Endodermal cell (in vitro differentiated cells): ENCODE results near the gene ITGA11. TPM values are rescaled to one million over a fixed set of nuclear protein-coding genes. Genes with fewer than 3 reads are reported as not detected.

Experiments used
- DNase-seq: peaks from one replicate; pipeline ENCODE4 v3.0.0-alpha.2; 2017
- H3K27ac ChIP-seq: 2 replicates; pipeline ENCODE4 v1.5.1; 2013; ENCODE audit warnings: mild to moderate bottlenecking, low read depth, low read length, moderate library complexity
- H3K27me3 ChIP-seq: 2 replicates; pipeline ENCODE4 v1.6.1; 2013; ENCODE audit warnings: mild to moderate bottlenecking, low read length, moderate library complexity; ENCODE audit not compliant: insufficient read depth, control insufficient read depth, poor library complexity, severe bottlenecking
- H3K36me3 ChIP-seq: 2 replicates; pipeline ENCODE4 v1.7.0; 2013; ENCODE audit warnings: mild to moderate bottlenecking, low read length, moderate library complexity; ENCODE audit not compliant: control insufficient read depth, insufficient read depth
- H3K4me1 ChIP-seq: one replicate; pipeline ENCODE4 v1.7.0; 2013; ENCODE audit warnings: low read length; ENCODE audit not compliant: control insufficient read depth, insufficient read depth
- H3K4me3 ChIP-seq: 2 replicates; pipeline ENCODE4 v1.5.1; 2013; ENCODE audit warnings: mild to moderate bottlenecking, low read length, moderate library complexity
- H3K9ac ChIP-seq: 2 replicates; pipeline ENCODE4 v1.6.1; 2013; ENCODE audit warnings: mild to moderate bottlenecking, low read length, moderate library complexity; ENCODE audit not compliant: poor library complexity, severe bottlenecking; ENCODE audit errors: extremely low read depth
- H3K9me3 ChIP-seq: 2 replicates; pipeline ENCODE4 v1.6.1; 2013; ENCODE audit warnings: mild to moderate bottlenecking, low read length, moderate library complexity; ENCODE audit not compliant: control insufficient read depth
- H3K27ac Mint-ChIP-seq: 2 replicates; pipeline ENCODE4 v1.8.0; 2020; ENCODE audit warnings: mixed read lengths
- H3K27me3 Mint-ChIP-seq: 2 replicates; pipeline ENCODE4 v1.8.0; 2021; ENCODE audit warnings: mild to moderate bottlenecking, mixed read lengths; ENCODE audit not compliant: insufficient read depth
- H3K36me3 Mint-ChIP-seq: 2 replicates; pipeline ENCODE4 v1.8.0; 2020; ENCODE audit warnings: low read depth, mixed read lengths
- H3K4me1 Mint-ChIP-seq: 2 replicates; pipeline ENCODE4 v1.8.0; 2020; ENCODE audit warnings: mixed read lengths
- H3K4me3 Mint-ChIP-seq: 2 replicates; pipeline ENCODE4 v1.8.0; 2020; ENCODE audit warnings: mild to moderate bottlenecking, moderate library complexity, mixed read lengths
- H3K9me3 Mint-ChIP-seq: 2 replicates; pipeline ENCODE4 v1.8.0; 2020; ENCODE audit warnings: mild to moderate bottlenecking, mixed read lengths
- CTCF ChIP-seq: fragments of 200-600 bp; sonication (generic); conservative IDR thresholded peaks from 2 replicates; pipeline ENCODE4 v1.5.0; 2021; ENCODE audit warnings: antibody characterized with exemption, mild to moderate bottlenecking
- WGBS, 2 experiments: methylation state at CpG; one replicate each; pipeline versions ENCODE4 v1.1.5 to v1.1.7; 2013; ENCODE audit warnings: missing lambda C conversion rate in 2 of 2, mixed read lengths in 1 of 2; ENCODE audit not compliant: insufficient coverage in 1 of 2, insufficient read length in 1 of 2; 5-methylcytosine and 5-hydroxymethylcytosine counted together
- total RNA-seq, 2 donors: library from RNA; stranded (reverse); fragmentation: NEBNext Ultra II Directional in 1 of 2; extraction: Animal tissue kit (Norgen Biotek cat#: 25700) in 1 of 2; gene quantifications; 2 replicates in 1 of 2; 3 replicates in 1 of 2; pipeline ENCODE4 v1.2.1, GENCODE V29; 2021

Gene ITGA11
- total RNA-seq, 2 donors from 2014 or later, result 0.35 to 1.4 TPM

DNA sequence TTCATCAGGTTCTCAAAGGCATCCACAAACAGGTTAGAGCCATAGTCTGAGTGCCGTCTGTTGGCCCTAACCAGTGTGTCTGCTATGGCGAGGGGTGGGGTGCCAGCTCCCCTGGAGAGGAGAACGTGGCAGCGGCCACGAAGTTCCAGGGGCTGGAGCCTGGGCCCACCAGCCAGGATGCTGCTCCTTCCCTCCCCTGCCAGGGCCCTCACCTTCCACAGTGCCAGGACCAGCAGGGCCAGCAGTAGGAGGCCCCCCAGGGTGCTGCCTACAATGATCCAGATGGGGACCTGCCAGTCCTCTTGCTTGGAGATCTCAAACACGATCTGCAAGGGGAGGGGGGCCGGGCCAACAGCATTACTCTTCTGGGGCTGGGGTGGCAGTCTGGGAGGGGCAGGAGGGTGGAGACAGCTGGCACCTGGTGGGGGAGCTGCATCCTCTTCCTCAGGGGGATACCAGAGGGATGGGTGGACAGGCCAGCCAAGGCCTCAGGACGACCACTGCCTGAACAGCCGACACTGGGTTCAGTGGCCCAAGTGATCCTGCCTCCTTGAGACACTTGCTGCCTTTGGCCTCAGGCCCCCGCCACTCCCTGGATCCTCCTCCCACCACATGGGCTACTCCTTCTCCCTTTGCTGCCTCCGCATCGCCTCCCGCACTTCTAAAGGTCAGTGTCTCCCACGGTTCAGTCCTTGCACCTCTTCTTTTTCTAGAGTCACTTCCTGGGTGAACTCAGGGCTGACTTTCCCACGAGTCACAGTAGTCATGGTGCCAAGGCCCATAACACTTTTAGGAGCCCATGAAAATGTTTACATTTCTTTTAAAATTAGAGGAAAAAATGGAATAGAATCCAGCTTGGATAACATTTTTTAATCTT, 128.2 kb downstream of the ITGA11 start:
- Mint-ChIP-seq H3K9me3 (no peaks in the 10 kb centered on the region), H3K27ac (no peak overlapping the region), H3K27me3 (no peaks in the 10 kb centered on the region), H3K4me3 (no peak overlapping the region), H3K4me1 (peaks cover 16% of the 10 kb centered on the region), H3K36me3 (no peaks in the 10 kb centered on the region)
- WGBS, 2 experiments, result 88 to 89% methylated on average over 6 to 15 of the region's 15 CpGs
- TF ChIP-seq CTCF, result no peak
- Histone ChIP-seq H3K9ac (no peak overlapping the region), H3K36me3 (no peaks in the 10 kb centered on the region), H3K4me3 (no peak overlapping the region), H3K27me3 (no peaks in the 10 kb centered on the region), H3K27ac (no peak overlapping the region), H3K9me3 (no peaks in the 10 kb centered on the region), H3K4me1 (no peaks in the 10 kb centered on the region)
- DNase-seq, result peak; percentile 47

DNA sequence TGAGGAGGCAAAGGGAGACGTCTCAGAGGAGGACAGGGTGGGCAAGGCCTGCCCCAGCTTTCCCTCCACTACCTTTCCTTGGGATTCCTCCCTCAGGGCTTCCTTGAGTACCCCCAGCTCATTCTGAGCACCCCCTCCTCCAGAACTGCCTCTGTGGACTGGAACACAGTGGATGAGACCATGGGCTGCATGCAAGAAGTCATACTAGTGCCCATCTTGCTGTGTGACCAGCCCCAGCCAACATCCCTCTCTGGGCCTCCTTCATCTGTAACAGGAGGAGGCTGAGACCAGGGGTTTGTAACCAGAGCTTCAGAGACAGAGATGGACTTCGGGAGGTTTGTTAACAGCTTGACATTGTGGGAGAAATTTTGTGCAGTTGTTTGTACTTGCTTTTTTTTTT, 128.8 kb downstream of the ITGA11 start:
- Histone ChIP-seq H3K36me3 (peaks cover 3% of the 10 kb centered on the region), H3K4me1 (no peaks in the 10 kb centered on the region), H3K27ac (no peak overlapping the region), H3K9me3 (no peaks in the 10 kb centered on the region), H3K27me3 (no peaks in the 10 kb centered on the region), H3K4me3 (no peak overlapping the region), H3K9ac (no peak overlapping the region)
- H3K27me3 Mint-ChIP-seq, result no peaks in the 10 kb centered on the region
- H3K4me3 Mint-ChIP-seq, result no peak overlapping the region
- H3K36me3 Mint-ChIP-seq, result peaks cover 2% of the 10 kb centered on the region
- H3K9me3 Mint-ChIP-seq, result no peaks in the 10 kb centered on the region
- H3K4me1 Mint-ChIP-seq, result peaks cover 16% of the 10 kb centered on the region
- TF ChIP-seq CTCF, result no peak
- no peak for DNase-seq
- 72% methylated on average over 2 of the region's 2 CpGs; no CpG with 5 or more reads in 1 of the 2 experiments for WGBS, 2 experiments
- no peak overlapping the region for H3K27ac Mint-ChIP-seq

- Histone ChIP-seq H3K27ac (no peak overlapping the region), H3K4me3 (no peak overlapping the region), H3K9me3 (no peaks in the 10 kb centered on the region), H3K27me3 (no peaks in the 10 kb centered on the region), H3K9ac (no peak overlapping the region), H3K4me1 (no peaks in the 10 kb centered on the region), H3K36me3 (peaks cover 7% of the 10 kb centered on the region)
- no peak for TF ChIP-seq CTCF
- Mint-ChIP-seq H3K27ac (no peak overlapping the region), H3K27me3 (no peaks in the 10 kb centered on the region), H3K4me1 (peaks cover 16% of the 10 kb centered on the region), H3K9me3 (no peaks in the 10 kb centered on the region), H3K36me3 (peaks cover 4% of the 10 kb centered on the region), H3K4me3 (no peak overlapping the region)
- 98% methylated on average over 4 to 6 of the region's 6 CpGs for WGBS, 2 experiments
- peak; percentile 37 for DNase-seq
Observed at GRCh38 chr15:68302729-68303128, 129.2 kb downstream of the ITGA11 start.
